GM18505 (cell line): Measurements from ENCODE around the gene OCA2.

Source experiments
- ATAC-seq: cut with Tn5 transposase; IDR thresholded peaks from one replicate; pipeline ENCODE4 v1.9.1; 2021; ENCODE audit not compliant: unreplicated experiment
- POLR2A ChIP-seq: IDR thresholded peaks from 4 replicates; pipeline ENCODE4 v1.6.1; 2011; ENCODE audit warnings: borderline replicate concordance; ENCODE audit not compliant: insufficient read depth, insufficient read length; ENCODE audit errors: extremely low read depth

OCA2 gene

DNA sequence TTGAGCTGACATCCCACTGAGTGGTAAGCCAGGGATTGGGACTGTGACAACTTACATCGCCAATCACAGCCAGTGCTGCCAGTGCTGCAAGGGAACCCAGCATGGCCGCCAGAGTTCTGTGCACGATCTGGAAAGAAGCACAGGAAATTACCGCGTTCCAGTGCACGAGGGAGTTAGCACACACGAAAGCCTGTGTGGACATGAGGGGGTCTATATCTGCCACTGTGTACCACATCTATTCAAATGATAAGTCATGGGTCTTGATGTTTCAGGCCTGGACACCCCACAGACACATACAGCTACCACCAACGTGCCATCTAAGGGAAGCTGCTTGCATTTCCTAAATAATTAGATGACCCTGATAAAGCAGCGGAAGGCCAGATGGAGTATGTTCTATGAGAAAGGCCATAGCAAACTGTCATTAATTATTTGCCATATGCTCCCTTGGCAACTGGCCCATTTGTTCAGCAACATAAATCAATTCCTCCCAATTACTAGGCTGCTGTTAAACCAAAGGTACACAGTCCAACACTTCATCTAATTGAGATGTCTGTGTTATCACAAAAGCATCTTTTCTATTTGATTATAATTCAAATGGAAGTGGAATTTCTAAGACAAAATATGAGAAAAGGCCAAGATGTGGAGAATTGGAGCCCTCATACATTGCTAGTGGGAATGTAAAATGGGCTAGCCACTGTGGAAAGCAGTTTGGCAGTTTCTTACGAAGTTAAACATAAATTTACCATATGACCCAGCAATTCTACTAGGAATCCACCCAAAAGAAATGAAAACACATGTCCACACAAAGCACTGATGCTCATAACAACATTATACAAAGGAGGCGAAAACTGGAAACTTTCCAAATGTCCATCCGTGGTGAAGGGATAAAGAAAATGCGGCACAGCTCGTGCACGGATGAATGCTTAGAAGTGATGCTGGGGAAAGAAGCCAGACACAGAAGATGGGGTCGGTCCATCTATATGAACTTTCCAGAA, 108.3 kb downstream of the OCA2 start:
- ATAC-seq, result no peak
- no peak for TF ChIP-seq POLR2A

DNA sequence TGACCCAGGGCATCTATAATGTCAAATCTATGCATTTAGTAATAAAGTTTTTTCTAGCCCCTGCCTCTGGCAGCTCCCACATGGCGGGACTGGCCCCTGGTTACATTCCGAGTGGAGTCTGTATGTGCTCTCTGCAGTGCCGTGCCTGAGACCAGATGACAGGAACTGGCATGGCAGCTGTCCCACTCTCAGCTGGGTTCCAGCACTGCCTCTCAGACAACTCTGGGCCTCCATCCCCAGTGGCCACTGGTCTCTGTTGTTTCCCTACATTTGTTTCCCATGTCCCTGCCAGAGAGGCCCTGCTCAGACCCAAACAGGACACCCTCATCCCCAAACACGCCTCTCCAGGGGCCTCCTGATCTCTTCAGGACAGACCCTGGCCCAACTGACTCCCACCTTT, 109.3 kb downstream of the OCA2 start:
- no peak for ATAC-seq
- TF ChIP-seq POLR2A, result no peak

DNA sequence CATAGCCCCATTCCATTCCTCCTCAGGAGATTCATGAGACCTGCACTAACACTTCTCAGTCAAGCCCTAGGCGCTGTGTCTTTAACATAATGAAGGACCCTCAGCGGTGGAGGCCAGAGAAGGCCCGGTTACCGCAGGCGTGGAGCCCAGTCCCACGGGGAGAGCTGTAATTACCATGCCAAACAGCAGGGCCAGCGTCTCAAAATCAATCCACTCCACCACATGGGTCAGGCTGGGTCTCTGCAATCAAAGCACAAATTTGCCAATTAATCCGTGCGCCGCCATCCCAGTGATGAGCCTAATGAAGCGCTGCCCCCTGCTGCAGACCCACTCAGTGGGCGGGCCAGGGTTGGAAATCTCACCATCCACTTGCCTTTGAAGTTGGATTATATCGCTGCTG, 109.7 kb downstream of the OCA2 start:
- no peak for TF ChIP-seq POLR2A
- no peak for ATAC-seq

DNA sequence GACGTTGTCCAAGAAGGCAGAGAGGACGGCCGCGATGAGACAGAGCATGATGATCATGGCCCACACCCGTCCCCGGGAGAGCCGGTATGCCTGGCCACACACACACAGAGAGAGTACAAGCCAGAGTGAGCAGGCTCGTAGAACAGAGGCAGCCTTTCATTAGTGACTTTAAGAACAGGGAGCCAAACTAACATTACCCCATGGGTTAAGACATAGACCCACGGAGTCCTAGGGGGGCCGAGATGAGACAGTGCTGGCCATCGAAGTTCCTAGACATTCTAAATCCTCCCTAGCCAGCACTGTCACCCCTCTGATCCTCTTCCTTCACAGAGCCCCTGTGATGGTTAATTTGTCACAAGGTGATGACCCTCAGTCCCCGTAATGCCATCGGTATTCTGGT, 114.0 kb downstream of the OCA2 start:
- ATAC-seq, result no peak
- TF ChIP-seq POLR2A, result no peak

GRCh38 chr15:27983496-27983895, 115.6 kb downstream of the OCA2 start:
- TF ChIP-seq POLR2A, result no peak
- no peak for ATAC-seq

GRCh38 chr15:27977696-27978095, 121.4 kb downstream of the OCA2 start:
- no peak for ATAC-seq

DNA sequence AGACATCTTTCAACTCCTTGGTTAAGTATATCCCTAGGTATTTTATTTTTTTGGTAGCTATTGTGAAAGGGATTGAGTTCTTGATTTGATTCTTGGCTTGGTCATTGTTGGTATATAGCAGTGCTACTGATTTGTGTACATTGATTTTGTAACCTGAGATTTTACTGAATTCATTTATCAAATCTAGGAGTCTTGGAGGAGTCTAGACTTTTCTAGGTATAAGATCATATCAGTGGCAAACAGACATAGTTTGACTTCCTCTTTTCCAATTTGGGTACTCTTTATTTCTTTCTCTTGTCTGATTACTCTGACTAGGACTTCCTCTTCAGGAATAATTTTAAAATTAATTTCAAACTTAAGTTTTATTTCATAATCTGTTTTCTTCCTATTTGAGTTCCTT, 125.2 kb downstream of the OCA2 start:
- TF ChIP-seq POLR2A, result no peak
- ATAC-seq, result no peak

More at GRCh38 chr15:27977696-27978095, 121.4 kb downstream of the OCA2 start:
- no peak for TF ChIP-seq POLR2A

GRCh38 chr15:27970661-27971392, 128.3 kb downstream of the OCA2 start:
- no peak for TF ChIP-seq POLR2A
- ATAC-seq, result no peak

GRCh38 chr15:27967541-27967940, 131.6 kb downstream of the OCA2 start:
- TF ChIP-seq POLR2A, result no peak
- no peak for ATAC-seq

DNA sequence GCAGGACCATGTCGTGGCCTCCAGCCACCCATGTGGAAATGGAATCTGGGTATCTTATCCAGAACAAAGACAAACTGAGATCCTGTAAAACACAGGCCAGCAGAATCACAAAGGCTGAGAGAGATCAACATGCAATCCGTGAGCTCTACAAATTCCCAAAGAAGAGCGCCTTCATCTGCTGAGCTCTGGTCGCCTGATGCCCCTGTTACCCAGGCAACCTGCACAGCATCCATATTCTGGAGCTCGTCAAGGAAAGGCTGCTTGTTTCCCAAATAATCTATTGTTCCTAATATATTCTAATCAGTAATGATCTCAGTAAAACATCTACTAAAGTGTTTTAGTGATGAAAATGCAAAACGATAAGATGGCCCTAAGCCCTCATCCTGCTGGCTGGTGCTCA, 133.6 kb downstream of the OCA2 start:
- no peak for ATAC-seq
- TF ChIP-seq POLR2A, result no peak

DNA sequence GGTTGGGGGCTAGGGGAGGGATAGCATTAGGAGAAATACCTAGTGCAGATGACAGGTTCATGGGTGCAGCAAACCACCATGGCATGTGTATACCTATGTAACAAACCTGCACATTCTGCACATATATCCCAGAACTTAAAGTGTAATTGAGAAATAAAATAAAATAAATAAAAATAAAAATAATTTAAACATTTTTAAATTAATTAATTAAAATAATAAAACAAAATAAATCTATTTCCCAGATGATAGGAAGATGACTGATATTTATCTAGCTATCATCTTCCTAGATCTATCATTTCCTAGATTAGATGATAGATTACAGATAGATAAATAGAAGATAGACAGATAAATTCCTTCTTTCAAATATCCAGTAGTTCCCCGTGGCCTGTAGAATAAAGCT, 137.3 kb downstream of the OCA2 start:
- no peak for ATAC-seq
- no peak for TF ChIP-seq POLR2A

DNA sequence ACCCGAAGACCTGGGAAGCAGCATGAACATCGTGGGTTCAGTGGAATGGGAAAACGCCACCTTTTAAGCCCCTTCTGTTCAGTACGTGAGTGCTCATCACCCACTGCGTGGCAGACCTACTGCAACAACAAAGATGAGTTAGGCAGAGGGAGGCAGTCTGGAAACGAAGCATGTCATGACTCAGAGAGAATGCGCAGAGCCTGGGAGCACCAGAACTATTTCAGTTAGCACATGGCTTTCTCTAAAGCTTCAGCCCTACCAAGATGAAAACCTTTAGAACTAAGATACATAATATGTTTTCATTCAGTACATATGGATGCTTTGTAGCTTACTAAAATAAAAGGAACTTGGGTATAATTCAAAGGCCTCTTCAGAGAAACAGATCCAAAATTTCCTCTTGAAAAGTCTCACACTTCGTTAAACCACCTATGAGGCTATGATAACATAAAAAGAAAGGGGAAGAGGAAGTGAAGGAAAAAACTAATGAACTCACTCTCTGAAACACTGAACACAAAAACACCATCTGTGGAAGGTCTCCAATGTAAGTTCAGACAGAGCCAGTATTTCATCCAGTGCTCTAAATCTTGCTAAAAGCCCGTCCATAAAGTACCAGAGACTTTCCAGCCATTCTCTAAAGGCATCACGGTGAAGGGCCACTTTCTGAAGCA, 140.1 kb downstream of the OCA2 start:
- ATAC-seq, result no peak

DNA sequence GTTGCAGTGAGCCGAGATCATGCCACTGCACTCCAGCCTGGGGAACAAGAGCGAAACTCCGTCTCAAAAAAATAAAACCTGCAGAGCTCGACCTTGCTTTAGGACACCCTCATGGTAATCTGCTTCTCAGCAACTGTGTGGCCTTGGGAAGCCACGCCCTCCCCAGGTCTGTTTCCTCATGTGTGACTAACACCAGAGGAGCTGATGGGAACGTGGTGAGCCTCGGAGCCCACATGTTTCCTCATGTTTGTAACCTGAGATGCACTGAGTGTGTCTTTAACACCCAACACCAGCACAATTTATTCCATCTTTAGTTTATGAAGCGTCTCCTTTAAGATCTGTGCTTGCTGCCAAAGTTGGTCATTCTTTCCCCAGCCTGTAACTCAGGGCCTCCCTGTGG, 142.8 kb downstream of the OCA2 start:
- TF ChIP-seq POLR2A, result no peak
- ATAC-seq, result no peak

More for the DNA sequence above, 140.1 kb downstream of the OCA2 start:
- no peak for TF ChIP-seq POLR2A
